NCI-H82 treated with DMSO at 0.1 percent for 48 hours (cell line): Measurements from ENCODE around the gene GLUD1.
A peak's percentile ranks its signal among the peaks of the same experiment; 100 is the strongest.
"Not testable (repeated sequence)": the region's sequence is repeated elsewhere in the genome, so short reads cannot be mapped to it uniquely, and the experiment has no call there.

Source experiments
- DNase-seq: peaks from one replicate; lab custom pipeline; 2025; ENCODE audit not compliant: unreplicated experiment; lab: John Stamatoyannopoulos, UW

The GLUD1 gene

GRCh38 chr10:87092376-87092860 is 2.2 kb downstream of the GLUD1 start:
- no peak for DNase-seq

- DNase-seq: no peak
Observed at GRCh38 chr10:87090779-87091178, 3.9 kb downstream of the GLUD1 start.

- no peak for DNase-seq
Observed at GRCh38 chr10:87089746-87090145, 4.9 kb downstream of the GLUD1 start.

- no peak for DNase-seq
Observed at GRCh38 chr10:87085537-87085936, 9.1 kb downstream of the GLUD1 start.

DNA sequence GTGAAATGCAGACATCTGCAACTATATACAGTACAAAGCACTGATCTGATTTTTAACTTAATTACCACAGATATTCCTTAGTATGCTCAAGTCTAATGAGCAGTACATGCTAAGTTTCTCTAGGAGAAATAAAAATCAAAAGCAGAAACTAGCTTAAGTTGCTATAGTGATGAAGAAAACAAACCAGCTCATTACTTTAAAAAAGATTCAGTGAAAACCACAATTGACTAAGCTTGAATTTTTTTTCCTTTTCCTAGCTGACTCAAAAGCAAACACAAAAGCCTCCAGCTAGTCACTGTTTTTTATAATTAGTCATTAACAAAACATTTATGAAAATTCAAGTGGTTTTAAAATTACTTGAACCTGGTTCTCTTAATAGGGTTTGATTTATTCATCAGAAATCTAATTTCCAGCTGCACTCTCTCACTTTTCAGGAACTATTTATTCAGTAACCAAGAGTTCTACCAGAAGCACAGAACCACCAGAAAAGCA is 10.3 kb downstream of the GLUD1 start:
- not testable (repeated sequence) for DNase-seq

DNA sequence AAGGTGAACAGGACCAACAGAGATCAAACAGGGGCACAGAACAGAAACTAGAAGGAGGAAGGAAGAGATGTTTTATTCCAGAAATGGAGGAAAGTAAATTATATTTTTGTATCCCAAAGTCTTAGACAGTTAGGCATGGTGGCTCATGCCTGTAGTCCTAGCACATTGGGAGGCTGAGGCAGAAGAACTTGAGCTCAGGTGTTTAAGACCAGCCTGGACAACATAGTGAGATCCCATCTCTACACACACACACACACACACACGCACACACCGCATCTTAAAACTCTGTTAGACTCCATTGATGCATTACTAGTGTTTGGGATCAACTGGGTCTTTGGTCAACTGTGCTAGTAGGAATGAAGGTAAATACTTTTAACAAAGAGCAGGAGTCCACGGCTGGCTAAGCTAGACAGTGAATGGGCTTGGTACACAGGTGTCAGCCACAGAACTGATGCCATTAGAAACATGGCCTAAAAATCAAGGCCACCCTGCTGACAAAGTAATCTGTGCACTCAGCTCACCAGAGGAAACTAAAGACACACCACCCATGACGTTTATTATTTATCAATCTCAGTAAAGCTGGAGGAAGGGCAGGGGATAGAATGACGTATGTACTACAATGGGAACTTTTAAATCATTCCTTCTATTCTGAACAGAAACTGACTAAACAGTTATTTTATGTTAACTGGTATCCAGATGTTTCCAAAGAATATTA is 10.9 kb downstream of the GLUD1 start:
- DNase-seq: not testable (repeated sequence)

GRCh38 chr10:87082219-87082618 is 12.4 kb downstream of the GLUD1 start:
- DNase-seq: not testable (repeated sequence)

DNA sequence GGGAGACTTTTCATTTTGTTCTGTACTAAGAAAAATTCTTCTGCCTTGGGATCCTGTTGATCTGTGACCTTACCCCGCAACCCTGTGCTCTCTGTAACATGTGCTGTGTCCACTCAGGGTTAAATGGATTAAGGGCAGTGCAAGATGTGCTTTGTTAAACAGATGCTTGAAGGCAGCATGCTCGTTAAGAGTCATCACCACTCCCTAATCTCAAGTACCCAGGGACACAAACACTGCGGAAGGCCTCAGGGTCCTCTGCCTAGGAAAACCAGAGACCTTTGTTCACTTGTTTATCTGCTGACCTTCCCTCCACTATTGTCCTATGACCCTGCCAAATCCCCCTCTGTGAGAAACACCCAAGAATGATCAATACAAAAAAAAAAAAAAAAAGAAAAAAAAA is 13.1 kb downstream of the GLUD1 start:
- DNase-seq: not testable (repeated sequence)

DNA sequence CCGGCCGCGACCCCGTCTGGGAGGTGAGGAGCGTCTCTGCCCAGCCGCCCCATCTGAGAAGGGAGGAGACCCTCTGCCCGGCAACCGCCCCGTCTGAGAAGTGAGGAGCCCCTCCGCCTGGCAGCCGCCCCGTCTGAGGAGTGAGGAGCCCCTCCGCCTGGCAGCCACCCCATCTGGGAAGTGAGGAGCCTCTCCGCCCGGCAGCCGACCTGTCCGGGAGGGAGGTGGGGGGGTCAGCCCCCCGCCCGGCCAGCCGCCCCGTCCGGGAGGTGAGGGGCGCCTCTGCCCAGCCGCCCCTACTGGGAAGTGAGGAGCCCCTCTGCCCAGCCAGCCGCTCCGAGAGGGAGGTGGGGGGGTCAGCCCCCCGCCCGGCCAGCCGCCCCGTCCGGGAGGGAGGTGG is 14.0 kb downstream of the GLUD1 start:
- not testable (repeated sequence) for DNase-seq

GRCh38 chr10:87079106-87079836 is 15.4 kb downstream of the GLUD1 start:
- no peak for DNase-seq

DNA sequence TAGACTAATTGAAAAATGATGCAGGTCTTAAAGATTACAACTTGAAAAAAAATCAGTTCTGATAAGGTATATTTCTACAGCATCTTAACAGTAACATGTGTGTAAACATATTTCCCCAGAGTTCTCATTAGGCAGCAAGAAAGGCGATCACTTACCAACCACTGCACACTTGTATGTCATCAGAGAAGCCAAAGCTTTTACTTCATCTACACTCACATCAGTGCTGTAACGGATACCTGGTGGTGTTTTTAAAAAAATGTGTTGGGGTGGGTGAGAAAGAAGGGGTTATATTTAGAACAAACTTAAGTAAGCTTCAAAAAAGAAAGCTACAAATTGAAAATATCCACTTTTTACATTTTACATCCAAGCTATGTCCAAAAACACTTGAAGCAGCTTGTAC is 18.2 kb downstream of the GLUD1 start:
- DNase-seq: not testable (repeated sequence)

- no peak for DNase-seq
Observed at GRCh38 chr10:87072449-87072848, 22.2 kb downstream of the GLUD1 start.

- peak; percentile 79 for DNase-seq
Observed at GRCh38 chr10:87068281-87068680, 26.4 kb downstream of the GLUD1 start.

DNA sequence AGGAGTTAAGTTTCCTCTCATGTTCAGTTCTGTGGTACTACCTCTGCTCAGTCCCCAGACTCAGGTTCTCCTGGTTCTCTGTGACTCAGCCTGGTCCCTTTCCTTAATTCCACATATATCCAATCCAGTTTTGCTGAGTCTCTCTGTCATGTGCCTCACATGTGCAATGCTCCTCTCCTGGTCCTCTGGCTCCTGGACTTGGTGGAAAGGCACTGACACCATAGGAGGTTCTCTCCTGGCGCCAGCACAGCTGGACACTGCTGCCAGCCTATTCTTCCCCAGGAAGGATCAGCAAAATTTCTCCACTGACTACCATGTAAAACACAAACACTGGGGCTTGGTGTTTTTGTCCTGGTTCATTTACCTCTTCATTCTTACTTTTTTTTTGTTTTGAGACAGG is 27.8 kb downstream of the GLUD1 start:
- DNase-seq: no peak

GRCh38 chr10:87066178-87066577 is 28.5 kb downstream of the GLUD1 start:
- no peak for DNase-seq

DNA sequence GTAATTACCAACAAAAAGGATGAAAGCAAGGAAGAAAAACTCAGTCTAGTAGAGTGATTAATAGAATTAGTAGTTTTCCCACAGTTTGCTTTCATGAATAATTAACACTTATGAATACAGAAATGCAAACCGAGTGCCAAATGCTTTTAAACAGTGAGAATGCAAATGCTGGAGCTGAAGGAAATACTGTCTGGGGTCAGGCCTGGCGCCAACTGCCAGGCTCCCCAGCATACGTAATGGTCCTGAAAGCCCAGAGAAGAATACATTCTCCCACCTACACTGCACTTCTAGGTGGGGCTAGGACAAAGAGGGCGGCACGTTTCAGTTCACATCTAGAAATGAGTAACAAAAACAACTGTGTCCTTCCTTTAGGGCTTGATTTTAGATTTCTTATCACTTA is 30.0 kb downstream of the GLUD1 start:
- DNase-seq: no peak

DNA sequence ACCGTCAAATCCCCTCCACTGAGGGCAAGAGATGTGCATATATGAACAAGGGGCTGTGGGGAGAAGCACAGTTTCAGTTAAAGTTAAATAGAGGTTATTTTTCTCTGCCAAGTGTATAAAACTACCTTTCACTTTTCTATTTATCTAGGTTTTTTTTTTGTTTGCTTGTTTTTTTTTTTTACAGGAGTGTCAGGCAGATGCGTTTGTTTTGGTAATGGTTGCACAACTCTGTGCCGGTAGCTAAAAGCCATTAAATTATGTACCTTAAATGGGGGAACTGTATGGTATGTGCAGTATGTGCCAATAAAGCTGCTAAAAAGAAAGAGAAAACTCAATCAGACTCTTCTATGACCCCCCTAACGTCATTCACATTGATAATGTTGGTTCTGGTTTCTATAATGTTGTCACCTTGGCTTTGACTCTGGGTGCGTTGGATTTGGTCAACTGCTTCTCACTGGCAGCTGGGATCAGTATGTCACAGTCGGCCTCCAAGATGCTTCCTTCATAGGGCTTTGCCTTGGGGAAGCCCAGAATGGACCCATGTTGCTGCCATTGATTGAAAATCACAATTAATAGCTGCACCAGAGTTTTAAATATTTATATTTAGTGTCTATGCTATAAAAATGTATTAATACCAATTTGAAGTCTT is 34.2 kb downstream of the GLUD1 start:
- DNase-seq: no peak

GRCh38 chr10:87059401-87059800 is 35.2 kb downstream of the GLUD1 start:
- no peak for DNase-seq

GRCh38 chr10:87058171-87058570 is 36.5 kb downstream of the GLUD1 start:
- no peak for DNase-seq

GRCh38 chr10:87054373-87055295 is 40.0 kb downstream of the GLUD1 start:
- DNase-seq: peak; percentile 48
